Effector memory CD4-positive, alpha-beta T cell (primary cell): ENCODE results near the gene CERK.

Experiments
- DNase-seq, 3 donors: peaks; one replicate each; pipeline ENCODE4 v3.0.0-alpha.2; 2020
- H3K27ac ChIP-seq: 2 replicates; pipeline ENCODE4 v1.7.0; 2013; ENCODE audit warnings: mild to moderate bottlenecking, low read length, moderate library complexity; ENCODE audit not compliant: insufficient read depth, poor library complexity, severe bottlenecking
- H3K27me3 ChIP-seq: replicated peaks from 2 replicates; pipeline ENCODE4 v1.7.0; 2013; ENCODE audit warnings: mild to moderate bottlenecking, low read length; ENCODE audit not compliant: insufficient read depth, control insufficient read depth, poor library complexity, severe bottlenecking
- H3K36me3 ChIP-seq: 2 replicates; pipeline ENCODE4 v1.7.0; 2013; ENCODE audit warnings: mild to moderate bottlenecking, low read length, moderate library complexity; ENCODE audit not compliant: control insufficient read depth, insufficient read depth
- H3K4me1 ChIP-seq: 2 replicates; pipeline ENCODE4 v1.7.0; 2013; ENCODE audit warnings: low read length, mild to moderate bottlenecking; ENCODE audit not compliant: control insufficient read depth, insufficient read depth, poor library complexity, severe bottlenecking
- H3K4me3 ChIP-seq: 2 replicates; pipeline ENCODE4 v1.7.0; 2013; ENCODE audit warnings: low read length, low read depth, mild to moderate bottlenecking; ENCODE audit not compliant: insufficient read depth, poor library complexity, severe bottlenecking
- H3K9me3 ChIP-seq: 2 replicates; pipeline ENCODE4 v1.7.0; 2013; ENCODE audit warnings: mild to moderate bottlenecking, low read length, moderate library complexity; ENCODE audit not compliant: control insufficient read depth

Gene CERK

GRCh38 chr22:46741974-46742519 is 4.0 kb upstream of the CERK start:
- no peak for DNase-seq
- Histone ChIP-seq H3K4me1 (peaks cover 13% of the 10 kb centered on the region), H3K4me3 (no peak overlapping the region), H3K27me3 (no peaks in the 10 kb centered on the region), H3K36me3 (no peaks in the 10 kb centered on the region), H3K27ac (no peak overlapping the region), H3K9me3 (no peaks in the 10 kb centered on the region)

DNA sequence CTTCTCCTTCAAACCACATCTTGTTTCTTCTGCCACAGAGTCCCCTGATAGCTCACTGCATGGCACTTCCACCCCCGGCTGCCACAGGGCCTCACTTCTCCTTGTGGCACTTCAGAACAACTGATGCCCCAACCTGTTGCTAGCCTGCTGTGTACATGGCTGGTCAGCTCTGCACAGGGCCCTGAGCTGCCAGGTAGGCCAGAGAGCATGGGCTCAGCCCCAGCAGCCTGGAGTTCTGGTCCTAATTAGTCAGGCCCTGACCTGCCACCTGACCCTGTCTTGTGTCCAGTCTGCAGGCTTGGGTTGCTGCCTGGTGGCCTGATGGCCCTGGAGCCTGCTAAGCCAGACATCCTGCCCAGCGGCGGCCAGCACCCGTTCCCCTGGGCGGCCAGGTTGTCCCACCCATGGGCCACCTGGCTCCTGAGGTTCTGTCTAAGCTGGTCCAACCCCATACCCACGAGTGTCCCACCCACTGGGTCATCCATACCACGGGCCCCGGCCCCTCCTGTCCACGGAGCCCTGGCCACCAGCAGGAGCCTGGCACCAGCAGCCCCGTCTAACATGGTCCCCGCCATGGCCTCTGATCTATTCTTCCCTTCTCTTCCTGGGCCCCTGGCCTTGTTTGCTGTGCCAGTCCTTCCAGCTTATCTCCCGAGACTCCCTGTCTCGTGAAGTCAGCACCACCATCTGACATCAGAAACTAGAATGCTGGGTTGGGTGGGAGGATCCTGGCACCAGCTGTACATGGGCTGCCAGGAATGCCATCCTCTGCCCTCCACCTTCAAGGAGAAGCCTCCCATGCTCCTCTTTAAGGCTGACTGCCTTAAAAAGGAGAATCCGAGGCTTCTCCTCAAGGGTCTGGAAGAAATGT is 3.1 kb upstream of the CERK start:
- DNase-seq, result no peak
- no peaks in the 10 kb centered on the region for H3K36me3 ChIP-seq
- no peak overlapping the region for H3K4me3 ChIP-seq
- no peaks in the 10 kb centered on the region for H3K9me3 ChIP-seq
- H3K27me3 ChIP-seq, result no peaks in the 10 kb centered on the region
- H3K27ac ChIP-seq, result no peak overlapping the region
- peaks cover 20% of the 10 kb centered on the region for H3K4me1 ChIP-seq

DNA sequence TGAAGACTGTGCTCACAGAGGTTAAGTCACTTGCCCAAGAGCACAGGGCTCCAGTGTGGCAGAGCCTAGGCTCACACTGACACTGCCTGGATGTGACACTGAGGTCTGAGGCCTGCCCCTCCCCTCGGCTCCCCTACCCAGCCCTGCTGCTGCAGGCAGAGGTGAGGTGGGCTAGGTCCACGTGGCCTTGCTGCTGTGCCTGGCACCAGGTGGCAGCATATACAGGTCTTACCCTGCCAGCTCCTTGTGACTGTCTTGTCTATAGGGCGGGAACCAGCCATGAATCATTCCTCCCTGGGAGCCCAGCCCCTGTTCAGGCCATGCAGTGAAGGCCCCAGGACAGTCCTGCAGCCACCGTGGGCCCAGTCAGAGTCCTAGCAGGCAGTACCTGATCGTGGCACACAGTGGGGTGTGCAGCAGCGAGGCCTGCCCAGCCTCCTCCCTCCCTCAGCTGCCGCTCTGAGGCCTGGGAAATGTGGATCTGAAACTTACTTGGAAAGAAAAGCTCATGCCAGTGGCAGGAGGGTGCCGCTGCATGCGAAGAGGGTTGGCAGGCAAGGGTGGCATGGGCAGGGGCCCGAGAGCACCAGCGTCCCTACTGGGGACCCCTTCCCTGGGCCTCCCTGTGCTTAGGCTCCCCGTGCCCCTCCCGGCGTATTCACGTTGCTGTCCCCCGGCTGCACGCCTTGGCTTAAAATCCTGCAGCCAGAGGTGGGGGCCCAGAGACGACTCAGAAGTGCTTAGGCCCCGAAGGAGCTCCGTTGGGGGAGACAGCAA is 1.2 kb upstream of the CERK start:
- DNase-seq, result peak; percentile 66 to 81 (median 74)
- peaks cover 37% of the 10 kb centered on the region for H3K4me1 ChIP-seq

GRCh38 chr22:46738647-46739093 is 618 bp upstream of the CERK start:
- no peak for DNase-seq
- H3K4me1 ChIP-seq, result peaks cover 42% of the 10 kb centered on the region

More for the DNA sequence above, 1.2 kb upstream of the CERK start:
- Histone ChIP-seq H3K27me3 (no peaks in the 10 kb centered on the region), H3K36me3 (no peaks in the 10 kb centered on the region), H3K9me3 (no peaks in the 10 kb centered on the region), H3K27ac (peak overlapping the region; percentile 89), H3K4me3 (peak overlapping the region; percentile 79)

GRCh38 chr22:46737105-46737975 is 712 bp downstream of the CERK start:
- H3K36me3 ChIP-seq, result no peaks in the 10 kb centered on the region
- peak overlapping the region; percentile 93 for H3K4me3 ChIP-seq
- no peaks in the 10 kb centered on the region for H3K9me3 ChIP-seq
- H3K27ac ChIP-seq, result peak overlapping the region; percentile 89
- DNase-seq, result peak in 2 of 3 donors; percentile 27 to 37
- peaks cover 51% of the 10 kb centered on the region for H3K4me1 ChIP-seq
- no peaks in the 10 kb centered on the region for H3K27me3 ChIP-seq

More at GRCh38 chr22:46738647-46739093, 618 bp upstream of the CERK start:
- Histone ChIP-seq H3K4me3 (peak overlapping the region; percentile 79), H3K9me3 (no peaks in the 10 kb centered on the region), H3K36me3 (no peaks in the 10 kb centered on the region), H3K27me3 (no peaks in the 10 kb centered on the region), H3K27ac (peak overlapping the region; percentile 89)

DNA sequence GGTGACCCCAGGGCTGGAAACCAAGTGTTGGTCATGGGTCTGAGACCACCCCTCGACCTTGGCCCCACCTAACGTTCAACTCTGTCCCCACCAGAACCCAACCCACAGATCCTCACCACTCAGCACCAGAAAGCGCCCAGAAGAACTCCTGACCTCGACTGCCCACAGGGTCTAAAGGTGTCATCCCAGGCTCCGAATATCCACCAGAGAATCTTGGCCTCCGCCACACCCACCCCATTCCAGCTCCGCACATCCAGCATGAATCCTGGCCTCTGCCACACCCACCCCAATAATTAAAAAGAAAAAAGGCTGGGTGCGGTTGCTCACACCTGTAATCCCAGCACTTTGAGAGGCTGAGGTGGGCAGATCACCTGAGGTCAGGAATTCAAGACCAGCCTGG is 1.3 kb downstream of the CERK start:
- H3K4me3 ChIP-seq, result peak overlapping the region; percentile 93
- DNase-seq, result no peak

GRCh38 chr22:46735747-46736608 is 2.1 kb downstream of the CERK start:
- DNase-seq, result no peak
- peak overlapping the region; percentile 93 for H3K4me3 ChIP-seq
- peaks cover 8% of the 10 kb centered on the region for H3K36me3 ChIP-seq
- H3K4me1 ChIP-seq, result peaks cover 58% of the 10 kb centered on the region
- no peaks in the 10 kb centered on the region for H3K27me3 ChIP-seq
- no peaks in the 10 kb centered on the region for H3K9me3 ChIP-seq
- peak overlapping the region; percentile 89 for H3K27ac ChIP-seq

More for the DNA sequence above, 1.3 kb downstream of the CERK start:
- H3K36me3 ChIP-seq, result peaks cover 4% of the 10 kb centered on the region
- peaks cover 56% of the 10 kb centered on the region for H3K4me1 ChIP-seq
- no peaks in the 10 kb centered on the region for H3K27me3 ChIP-seq
- no peaks in the 10 kb centered on the region for H3K9me3 ChIP-seq
- peak overlapping the region; percentile 89 for H3K27ac ChIP-seq

DNA sequence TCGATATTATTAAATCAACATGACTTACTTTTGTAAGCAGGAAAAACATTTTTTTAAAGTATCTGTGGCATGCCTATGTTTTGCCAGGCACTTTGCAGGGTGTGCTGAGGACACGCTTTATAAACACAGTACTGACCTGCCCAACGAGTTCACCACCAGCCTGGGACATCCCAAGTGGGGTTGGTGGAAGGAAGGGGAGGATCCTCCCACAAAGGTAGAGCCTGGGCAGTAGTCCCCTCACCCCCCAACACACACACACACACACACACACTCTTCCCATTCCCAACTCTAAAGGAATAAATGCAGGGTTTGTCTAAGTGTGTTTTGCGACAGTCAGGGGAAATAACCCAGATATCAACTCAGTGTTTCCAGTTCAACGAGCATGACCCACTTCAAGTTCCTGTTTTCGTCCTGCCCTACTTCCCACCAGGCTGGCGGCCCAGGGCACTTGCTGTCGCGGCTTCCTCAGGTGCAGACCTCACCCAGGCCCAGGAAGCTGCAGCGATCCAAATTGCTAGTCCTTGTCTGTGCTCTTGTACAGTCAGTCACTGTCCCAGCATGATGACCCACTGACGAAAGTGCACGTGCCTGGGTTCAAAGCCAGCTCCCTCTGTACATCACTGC is 3.1 kb downstream of the CERK start:
- H3K36me3 ChIP-seq, result peaks cover 8% of the 10 kb centered on the region
- no peaks in the 10 kb centered on the region for H3K27me3 ChIP-seq
- DNase-seq, result peak; percentile 80 to 88 (median 80)
- peak overlapping the region; percentile 93 for H3K4me3 ChIP-seq
- peaks cover 62% of the 10 kb centered on the region for H3K4me1 ChIP-seq
- no peaks in the 10 kb centered on the region for H3K9me3 ChIP-seq
- H3K27ac ChIP-seq, result peak overlapping the region; percentile 89
